A549 (cell line): ENCODE data around the gene XPOT. TPM values are rescaled to one million over a fixed set of nuclear protein-coding genes. Genes with fewer than 3 reads are reported as not detected.

Experiments used
- ATAC-seq, 2 experiments: fragments of 200-7000 bp in 1 of 2; fragments of >200 bp in 1 of 2; cut with Nextera tagmentation in 1 of 2; cut with Tn5 transposase in 1 of 2; 3 replicates each; pipeline versions ENCODE4 v1.8.0 to v1.9.1; 2018 to 2020; ENCODE audit warnings: mild to moderate bottlenecking in 1 of 2, moderate library complexity in 1 of 2
- CTCF ChIA-PET: fragments of 300-600 bp; sonication (Branson Sonifier 250); formaldehyde crosslinking; extraction: SDS; loops from one replicate; lab custom pipeline; 2021; ENCODE audit warnings: antibody characterized with exemption, inconsistent platforms; lab: Yijun Ruan, JAX
- POLR2A ChIA-PET: fragments of 350-600 bp; formaldehyde crosslinking; extraction: SDS; loops from one replicate; lab custom pipeline; 2021; ENCODE audit warnings: antibody characterized with exemption, inconsistent platforms; lab: Yijun Ruan, JAX
- DNase-seq, 2 experiments: peaks; one replicate each; pipeline versions ENCODE4 v3.0.0 to v3.0.0-alpha.2; 2011 to 2016; ENCODE audit warnings: low read depth in 1 of 2, low spot score in 1 of 2
- FAIRE-seq: peaks from 2 replicates; lab custom pipeline; 2011; peaks lifted over from hg19 to GRCh38; lab: Jason Lieb, UNC
- H3K27ac ChIP-seq, 2 experiments: fragments of >200 bp; sonication (Bioruptor Twin); formaldehyde crosslinking; 3 replicates each; pipeline ENCODE4 v1.5.1; 2016 to 2017
- H3K4me1 ChIP-seq: fragments of >200 bp; sonication (Bioruptor Twin); formaldehyde crosslinking; 3 replicates; pipeline ENCODE4 v1.6.1; 2016
- H3K4me2 ChIP-seq: fragments of >200 bp; sonication (Bioruptor Twin); formaldehyde crosslinking; 3 replicates; pipeline ENCODE4 v1.6.1; 2016
- H3K4me3 ChIP-seq: fragments of >200 bp; sonication (Bioruptor Twin); formaldehyde crosslinking; 3 replicates; pipeline ENCODE4 v1.5.1; 2016
- H3K9me3 ChIP-seq: fragments of >200 bp; sonication (Bioruptor Twin); formaldehyde crosslinking; 3 replicates; pipeline ENCODE4 v1.6.1; 2016
- BHLHE40 ChIP-seq: IDR thresholded peaks from 2 replicates; pipeline ENCODE4 v1.6.1; 2012; ENCODE audit warnings: low read depth, low read length, inconsistent platforms
- CEBPB ChIP-seq, 2 experiments: fragments of >200 bp in 1 of 2; sonication (Bioruptor Twin) in 1 of 2; formaldehyde crosslinking in 1 of 2; IDR thresholded peaks; 2 replicates each; pipeline ENCODE4 v1.6.1; 2012 to 2016
- CHD2 ChIP-seq: fragments of 150-350 bp; IDR thresholded peaks from 2 replicates; pipeline ENCODE4 v1.6.1; 2014; ENCODE audit warnings: low read length; ENCODE audit not compliant: partially characterized antibody
- ELK1 ChIP-seq: fragments of 150-350 bp; IDR thresholded peaks from 2 replicates; pipeline ENCODE4 v1.6.1; 2014; ENCODE audit warnings: low read depth, mild to moderate bottlenecking, low read length
- EP300 ChIP-seq, 2 experiments: fragments of >200 bp; sonication (Bioruptor Twin); formaldehyde crosslinking; IDR thresholded peaks; 2 replicates in 1 of 2; 3 replicates in 1 of 2; pipeline ENCODE4 v1.6.1; 2016 to 2017
- ESRRA ChIP-seq: fragments of 150-350 bp; IDR thresholded peaks from 2 replicates; pipeline ENCODE4 v1.6.1; 2014; ENCODE audit warnings: mild to moderate bottlenecking, low read length, borderline replicate concordance
- HDAC2 ChIP-seq: fragments of 200-600 bp; sonication (generic); IDR thresholded peaks from 2 replicates; pipeline ENCODE4 v1.6.1; 2016
- HOXB13 ChIP-seq: fragments of 250-450 bp; sonication (Bioruptor Pico); IDR thresholded peaks from 2 replicates; pipeline ENCODE4 v1.5.0; 2020; ENCODE audit warnings: low read depth, mild to moderate bottlenecking, moderate library complexity
- HOXB5 ChIP-seq: fragments of 250-450 bp; sonication (Bioruptor Pico); IDR thresholded peaks from 2 replicates; pipeline ENCODE4 v1.5.0; 2020; ENCODE audit warnings: mild to moderate bottlenecking, moderate library complexity
- JUNB ChIP-seq: fragments of >200 bp; sonication (Bioruptor Twin); formaldehyde crosslinking; IDR thresholded peaks from 2 replicates; pipeline ENCODE4 v1.6.1; 2016
- KDM1A ChIP-seq: fragments of 200-600 bp; sonication (generic); IDR thresholded peaks from 2 replicates; pipeline ENCODE4 v1.6.1; 2016; ENCODE audit warnings: low read depth, mild to moderate bottlenecking
- KDM5A ChIP-seq: fragments of 200-600 bp; sonication (generic); IDR thresholded peaks from 2 replicates; pipeline ENCODE4 v1.6.1; 2016; ENCODE audit warnings: antibody characterized with exemption, mild to moderate bottlenecking
- MAFK ChIP-seq: fragments of 450-650 bp; IDR thresholded peaks from 2 replicates; pipeline ENCODE4 v1.6.1; 2014; ENCODE audit not compliant: partially characterized antibody
- MAZ ChIP-seq: fragments of 150-350 bp; IDR thresholded peaks from 2 replicates; pipeline ENCODE4 v1.6.1; 2014; ENCODE audit warnings: antibody characterized with exemption, low read depth, low read length, borderline replicate concordance
- MYC ChIP-seq: IDR thresholded peaks from 2 replicates; pipeline ENCODE4 v1.6.1; 2012; ENCODE audit warnings: mild to moderate bottlenecking, inconsistent platforms, low read length, improper control_type of control experiment, borderline replicate concordance
- NFE2L2 ChIP-seq: fragments of 150-350 bp; conservative IDR thresholded peaks from 2 replicates; pipeline ENCODE4 v1.6.1; 2014; ENCODE audit warnings: low read length
- POLR2A ChIP-seq: IDR thresholded peaks from 2 replicates; pipeline ENCODE4 v1.6.1; 2012; ENCODE audit warnings: mild to moderate bottlenecking, low read length
- POLR2AphosphoS2 ChIP-seq: conservative IDR thresholded peaks from 2 replicates; pipeline ENCODE4 v1.6.1; 2012; ENCODE audit warnings: low read length, improper control_type of control experiment, inconsistent platforms
- SREBF2 ChIP-seq: fragments of 450-650 bp; IDR thresholded peaks from 2 replicates; pipeline ENCODE4 v1.6.1; 2014; ENCODE audit warnings: mild to moderate bottlenecking, moderate library complexity
- ZC3H11A ChIP-seq: fragments of 450-650 bp; IDR thresholded peaks from 2 replicates; pipeline ENCODE4 v1.6.1; 2014; ENCODE audit warnings: antibody characterized with exemption, mild to moderate bottlenecking
- ZNF302 ChIP-seq: fragments of 250-450 bp; sonication (Bioruptor Pico); IDR thresholded peaks from 2 replicates; pipeline ENCODE4 v1.9.0; 2021; ENCODE audit warnings: inconsistent platforms, mild to moderate bottlenecking, moderate library complexity
- ZSCAN20 ChIP-seq: fragments of 250-450 bp; sonication (Bioruptor Pico); IDR thresholded peaks from 2 replicates; pipeline ENCODE4 v1.8.0; 2022; ENCODE audit warnings: mild to moderate bottlenecking, moderate library complexity
- WGBS: methylation state at CpG from one replicate; pipeline ENCODE4 v1.1.6; 2017; ENCODE audit errors: missing lambda C conversion rate; 5-methylcytosine and 5-hydroxymethylcytosine counted together
- polyA plus RNA-seq, 4 experiments: library from polyadenylated mRNA; depleted of rRNA in 3 of 4; stranded (reverse); fragments of >200 nt; fragmentation: RNase III in 1 of 4; extraction: RNeasy Plus Mini Kit Qiagen cat#74134 plus additional on column Dnase treatment in 1 of 4; gene quantifications; 2 replicates in 3 of 4; 3 replicates in 1 of 4; pipeline ENCODE4 v1.2.3, GENCODE V29; 2011 to 2017
- TF ChIP-seq, protein P1 (sequence below): IDR thresholded peaks from 2 replicates; pipeline ENCODE4 v1.6.1; 2012
- TF ChIP-seq, protein P2 (sequence below): fragments of 250-450 bp; sonication (Bioruptor Pico); IDR thresholded peaks from 2 replicates; pipeline ENCODE4 v1.5.0; 2021; ENCODE audit warnings: mild to moderate bottlenecking, moderate library complexity, borderline replicate concordance
- TF ChIP-seq, protein P3 (sequence below): fragments of >200 bp; sonication (Bioruptor Twin); formaldehyde crosslinking; IDR thresholded peaks from 2 replicates; pipeline ENCODE4 v1.6.1; 2016
- TF ChIP-seq, protein P4 (sequence below): fragments of >200 bp; sonication (Bioruptor Twin); formaldehyde crosslinking; IDR thresholded peaks from 3 replicates; pipeline ENCODE4 v1.6.1; 2016

The XPOT gene
- polyA plus RNA-seq, 2 of the 4 experiments (the other 2 are of a cell fraction) = 65.9 to 229 TPM

DNA sequence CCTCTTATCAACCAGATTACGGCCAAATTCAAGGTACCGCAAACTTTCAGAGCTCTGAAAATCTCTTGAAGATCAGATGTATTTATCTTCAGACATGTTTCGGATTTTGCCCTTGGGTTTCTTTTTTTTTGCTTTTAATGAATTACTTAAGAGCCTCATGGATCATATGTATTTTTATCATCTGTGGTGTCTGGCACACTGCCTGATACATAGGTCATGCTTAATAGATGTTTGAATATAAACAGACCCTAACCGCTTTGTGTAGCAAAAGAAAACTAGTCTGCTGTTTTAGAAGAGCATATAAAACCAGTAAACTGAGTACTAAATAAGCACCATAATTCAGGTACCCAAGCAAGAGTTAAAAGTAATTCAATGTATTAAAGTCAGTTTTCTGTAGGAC, 27.6 kb downstream of the XPOT start:
- H3K9me3 ChIP-seq = no peaks in the 10 kb centered on the region
- H3K27ac ChIP-seq = no peak overlapping the region
- TF ChIP-seq ESRRA = no peak
- TF ChIP-seq, protein P1, sequence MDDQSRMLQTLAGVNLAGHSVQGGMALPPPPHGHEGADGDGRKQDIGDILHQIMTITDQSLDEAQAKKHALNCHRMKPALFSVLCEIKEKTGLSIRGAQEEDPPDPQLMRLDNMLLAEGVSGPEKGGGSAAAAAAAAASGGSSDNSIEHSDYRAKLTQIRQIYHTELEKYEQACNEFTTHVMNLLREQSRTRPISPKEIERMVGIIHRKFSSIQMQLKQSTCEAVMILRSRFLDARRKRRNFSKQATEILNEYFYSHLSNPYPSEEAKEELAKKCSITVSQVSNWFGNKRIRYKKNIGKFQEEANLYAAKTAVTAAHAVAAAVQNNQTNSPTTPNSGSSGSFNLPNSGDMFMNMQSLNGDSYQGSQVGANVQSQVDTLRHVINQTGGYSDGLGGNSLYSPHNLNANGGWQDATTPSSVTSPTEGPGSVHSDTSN = no peak
- no peak for TF ChIP-seq ZNF302 (CRISPR knock-in tag)
- TF ChIP-seq, protein P2, sequence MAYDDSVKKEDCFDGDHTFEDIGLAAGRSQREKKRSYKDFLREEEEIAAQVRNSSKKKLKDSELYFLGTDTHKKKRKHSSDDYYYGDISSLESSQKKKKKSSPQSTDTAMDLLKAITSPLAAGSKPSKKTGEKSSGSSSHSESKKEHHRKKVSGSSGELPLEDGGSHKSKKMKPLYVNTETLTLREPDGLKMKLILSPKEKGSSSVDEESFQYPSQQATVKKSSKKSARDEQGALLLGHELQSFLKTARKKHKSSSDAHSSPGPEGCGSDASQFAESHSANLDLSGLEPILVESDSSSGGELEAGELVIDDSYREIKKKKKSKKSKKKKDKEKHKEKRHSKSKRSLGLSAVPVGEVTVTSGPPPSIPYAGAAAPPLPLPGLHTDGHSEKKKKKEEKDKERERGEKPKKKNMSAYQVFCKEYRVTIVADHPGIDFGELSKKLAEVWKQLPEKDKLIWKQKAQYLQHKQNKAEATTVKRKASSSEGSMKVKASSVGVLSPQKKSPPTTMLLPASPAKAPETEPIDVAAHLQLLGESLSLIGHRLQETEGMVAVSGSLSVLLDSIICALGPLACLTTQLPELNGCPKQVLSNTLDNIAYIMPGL (CRISPR knock-in tag) = no peak
- no peak for TF ChIP-seq EP300 (IDR thresholded peaks at IDR 0.05)
- TF ChIP-seq SREBF2 = no peak
- no peak for TF ChIP-seq JUNB
- TF ChIP-seq ZSCAN20 (CRISPR knock-in tag) = no peak
- TF ChIP-seq KDM1A = no peak
- TF ChIP-seq HOXB13 = no peak
- no peak for TF ChIP-seq NFE2L2
- TF ChIP-seq HDAC2 = no peak
- TF ChIP-seq MAZ = no peak
- TF ChIP-seq, protein P3, sequence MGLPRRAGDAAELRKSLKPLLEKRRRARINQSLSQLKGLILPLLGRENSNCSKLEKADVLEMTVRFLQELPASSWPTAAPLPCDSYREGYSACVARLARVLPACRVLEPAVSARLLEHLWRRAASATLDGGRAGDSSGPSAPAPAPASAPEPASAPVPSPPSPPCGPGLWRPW = no peak
- no peak for TF ChIP-seq ZC3H11A
- no peak for TF ChIP-seq KDM5A
- TF ChIP-seq, protein P4, sequence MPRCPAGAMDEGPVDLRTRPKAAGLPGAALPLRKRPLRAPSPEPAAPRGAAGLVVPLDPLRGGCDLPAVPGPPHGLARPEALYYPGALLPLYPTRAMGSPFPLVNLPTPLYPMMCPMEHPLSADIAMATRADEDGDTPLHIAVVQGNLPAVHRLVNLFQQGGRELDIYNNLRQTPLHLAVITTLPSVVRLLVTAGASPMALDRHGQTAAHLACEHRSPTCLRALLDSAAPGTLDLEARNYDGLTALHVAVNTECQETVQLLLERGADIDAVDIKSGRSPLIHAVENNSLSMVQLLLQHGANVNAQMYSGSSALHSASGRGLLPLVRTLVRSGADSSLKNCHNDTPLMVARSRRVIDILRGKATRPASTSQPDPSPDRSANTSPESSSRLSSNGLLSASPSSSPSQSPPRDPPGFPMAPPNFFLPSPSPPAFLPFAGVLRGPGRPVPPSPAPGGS = no peak
- TF ChIP-seq POLR2AphosphoS2 = no peak
- ATAC-seq = no peak
- peaks cover 5% of the 10 kb centered on the region; the same call in 1 of the 3 replicates for H3K4me1 ChIP-seq
- no peak for DNase-seq
- WGBS = 95% methylated on average over 4 of the region's 4 CpGs
- H3K4me2 ChIP-seq = no peak overlapping the region
- no peak overlapping the region for H3K4me3 ChIP-seq
- ChIA-PET CTCF (interaction anchor here (0.6 to 1.8 kb wide), 2 partner anchors 13 to 582 kb away, joined by 3 to 4 read pairs; no protein-coding TSS in a partner anchor), POLR2A (interaction anchor here (0.7 kb wide), 1 partner anchor 10 kb away, joined by 3 read pairs; no protein-coding TSS in a partner anchor)
- FAIRE-seq = no peak

DNA sequence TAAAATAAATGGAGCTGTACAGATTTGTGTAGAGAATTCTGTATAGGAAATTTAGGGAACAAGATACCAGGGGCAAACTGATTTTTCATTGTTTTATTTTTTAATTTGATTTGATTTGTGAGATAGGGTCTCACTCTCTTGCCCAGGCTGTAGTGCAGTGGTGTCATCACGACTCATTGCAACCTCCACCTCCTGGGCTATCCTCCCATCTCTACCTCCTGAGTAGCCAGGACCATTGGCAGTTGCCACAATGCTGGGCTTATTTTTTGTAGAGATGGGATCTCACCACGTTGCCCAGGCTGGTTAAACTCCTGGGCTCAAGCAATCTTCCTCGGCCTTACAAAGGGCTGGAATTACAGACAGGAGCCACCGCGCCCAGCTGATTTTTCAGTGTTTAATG, 29.7 kb downstream of the XPOT start:
- 88% methylated on average over 5 of the region's 5 CpGs for WGBS
- no peak overlapping the region for H3K4me2 ChIP-seq
- H3K4me1 ChIP-seq = peaks cover 5% of the 10 kb centered on the region; the same call in 1 of the 3 replicates
- ATAC-seq (no peak), DNase-seq (no peak), FAIRE-seq (no peak)
- no peaks in the 10 kb centered on the region for H3K9me3 ChIP-seq
- no peak overlapping the region for H3K27ac ChIP-seq
- ChIA-PET CTCF (no interaction called here), POLR2A (no interaction called here)
- H3K4me3 ChIP-seq = no peak overlapping the region
- TF ChIP-seq MYC (no peak), CHD2 (no peak), BHLHE40 (no peak), POLR2A (no peak), SREBF2 (no peak)

- POLR2A ChIA-PET = no interaction called here
- H3K9me3 ChIP-seq = no peaks in the 10 kb centered on the region
- no peak for TF ChIP-seq SREBF2
- TF ChIP-seq ELK1 = no peak
- TF ChIP-seq MAFK = no peak
- TF ChIP-seq HOXB5 = no peak
- TF ChIP-seq CEBPB (IDR thresholded peaks at IDR 0.05) = peak in 1 of 2 experiments; percentile 66; a peak in 3 of 4 replicates
- TF ChIP-seq, all 56 proteins: peak for 1
- H3K4me1 ChIP-seq = no peaks in the 10 kb centered on the region
- no peak overlapping the region for H3K4me2 ChIP-seq
- H3K27ac ChIP-seq = no peak overlapping the region
- H3K4me3 ChIP-seq = no peak overlapping the region
- WGBS = 89% methylated on average over 1 of the region's 1 CpG
- DNase-seq (no peak), FAIRE-seq (no peak), ATAC-seq (no peak)
- CTCF ChIA-PET = no interaction called here
Observed at GRCh38 chr12:64440100-64440499, 35.9 kb downstream of the XPOT start.
